ENCODE data around the gene PCDHGC4. TPM values are rescaled to one million over a fixed set of nuclear protein-coding genes. Genes with fewer than 3 reads are reported as not detected.
A peak's percentile ranks its signal among the peaks of the same experiment; 100 is the strongest.

PCDHGC4 gene
- total RNA-seq, 4 donors from 2014 or later, result 2.9 to 8.0 (median 6.7) TPM

- intact Hi-C loops (cut with DNase I; ENCODE audit: low total_unique reads), result no loop called here
- Histone ChIP-seq H3K4me1 (no peaks in the 10 kb centered on the region), H3K4me3 (no peak overlapping the region), H3K9me3 (peaks cover 0 to 6% of the 10 kb centered on the region in 2 donors), H3K27ac (no peak overlapping the region), H3K36me3 (no peaks in the 10 kb centered on the region), H3K27me3 (no peaks in the 10 kb centered on the region)
- no peak for TF ChIP-seq CTCF (IDR thresholded peaks at IDR 0.05)
- no peak for TF ChIP-seq POLR2A (IDR thresholded peaks at IDR 0.05)
- DNase-seq, result no peak
These were observed 19.5 kb upstream of the PCDHGC4 start for GRCh38 chr5:141465351-141465750.

- peak; percentile 95 for DNase-seq
- intact Hi-C loops (cut with DNase I; ENCODE audit: low total_unique reads), result loop anchor here (10.0 kb wide), 1 partner anchor 49 kb away; no protein-coding TSS in a partner anchor
- H3K27me3 ChIP-seq, result no peaks in the 10 kb centered on the region
- peak; percentile 58 to 80 (median 66) for TF ChIP-seq CTCF (IDR thresholded peaks at IDR 0.05)
- TF ChIP-seq POLR2A (IDR thresholded peaks at IDR 0.05), result peak; percentile 70 to 74
- H3K4me1 ChIP-seq, result peaks cover 15 to 21% of the 10 kb centered on the region in 2 donors
- no peaks in the 10 kb centered on the region for H3K9me3 ChIP-seq
- H3K27ac ChIP-seq, result peak within 1 kb of the TSS; percentile 90 to 92
- peak within 1 kb of the TSS; percentile 54 to 55 for H3K4me3 ChIP-seq
- H3K36me3 ChIP-seq, result no peaks in the 10 kb centered on the region
These were observed 9.2 kb upstream of the PCDHGC4 start, which contains the start of gene PCDHGC3 for GRCh38 chr5:141475625-141476131. TSS of gene PCDHGC3 (plus strand) at chr5:141475966. CDS start at chr5:141476117, 151 bp downstream.

- TF ChIP-seq POLR2A (IDR thresholded peaks at IDR 0.05), result peak in 1 of 2 donors; percentile 8
- TF ChIP-seq CTCF (IDR thresholded peaks at IDR 0.05), result no peak
- Histone ChIP-seq H3K27ac (peak overlapping the region; percentile 90 to 92), H3K4me1 (peaks cover 15 to 24% of the 10 kb centered on the region in 2 donors), H3K27me3 (no peaks in the 10 kb centered on the region), H3K36me3 (no peaks in the 10 kb centered on the region), H3K4me3 (peak overlapping the region; percentile 54 to 55), H3K9me3 (no peaks in the 10 kb centered on the region)
- peak; percentile 70 to 74 for DNase-seq
- intact Hi-C loops (cut with DNase I; ENCODE audit: low total_unique reads), result loop anchor here (10.0 kb wide), 1 partner anchor 48 kb away; no protein-coding TSS in a partner anchor
These were observed 8.5 kb upstream of the PCDHGC4 start for GRCh38 chr5:141476132-141476911.

DNA sequence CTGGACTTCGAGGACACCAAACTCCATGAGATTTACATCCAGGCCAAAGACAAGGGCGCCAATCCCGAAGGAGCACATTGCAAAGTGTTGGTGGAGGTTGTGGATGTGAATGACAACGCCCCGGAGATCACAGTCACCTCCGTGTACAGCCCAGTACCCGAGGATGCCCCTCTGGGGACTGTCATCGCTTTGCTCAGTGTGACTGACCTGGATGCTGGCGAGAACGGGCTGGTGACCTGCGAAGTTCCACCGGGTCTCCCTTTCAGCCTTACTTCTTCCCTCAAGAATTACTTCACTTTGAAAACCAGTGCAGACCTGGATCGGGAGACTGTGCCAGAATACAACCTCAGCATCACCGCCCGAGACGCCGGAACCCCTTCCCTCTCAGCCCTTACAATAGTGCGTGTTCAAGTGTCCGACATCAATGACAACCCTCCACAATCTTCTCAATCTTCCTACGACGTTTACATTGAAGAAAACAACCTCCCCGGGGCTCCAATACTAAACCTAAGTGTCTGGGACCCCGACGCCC, 7.7 kb upstream of the PCDHGC4 start:
- Histone ChIP-seq H3K4me3 (peak overlapping the region; percentile 54 to 55), H3K36me3 (no peaks in the 10 kb centered on the region), H3K4me1 (peaks cover 15 to 24% of the 10 kb centered on the region in 2 donors), H3K9me3 (no peaks in the 10 kb centered on the region), H3K27me3 (no peaks in the 10 kb centered on the region), H3K27ac (peak overlapping the region; percentile 90 to 92)
- no peak for DNase-seq
- no peak for TF ChIP-seq POLR2A (IDR thresholded peaks at IDR 0.05)
- TF ChIP-seq CTCF (IDR thresholded peaks at IDR 0.05), result no peak
- intact Hi-C loops (cut with DNase I; ENCODE audit: low total_unique reads), result loop anchor here (10.0 kb wide), 1 partner anchor 48 kb away; no protein-coding TSS in a partner anchor

Measured in uterus (tissue), 4 donors.